CD1c-positive myeloid dendritic cell (primary cell): ENCODE results near the gene OOSP1.
"Not testable (repeated sequence)": the region's sequence is repeated elsewhere in the genome, so short reads cannot be mapped to it uniquely, and the experiment has no call there.

Experiments
- DNase-seq: peaks from one replicate; pipeline ENCODE4 v3.0.0-alpha.2; 2016; ENCODE audit errors: extremely low spot score

The OOSP1 gene

GRCh38 chr11:59938132-59938531, at the start of gene OOSP1:
Gene OOSP1, plus strand, starts transcription at chr11:59938432. Its CDS starts 23 bp downstream, at chr11:59938455.
- no peak for DNase-seq

- DNase-seq, result no peak
These were observed 46.5 kb upstream of the OOSP1 start for GRCh38 chr11:59891781-59892181.

GRCh38 chr11:59894616-59895015, 43.6 kb upstream of the OOSP1 start:
- DNase-seq, result no peak

GRCh38 chr11:59898046-59898445, 40.2 kb upstream of the OOSP1 start:
- DNase-seq, result no peak

- DNase-seq, result no peak
These were observed 39.6 kb upstream of the OOSP1 start for GRCh38 chr11:59898650-59899049.

GRCh38 chr11:59899532-59899931, 38.7 kb upstream of the OOSP1 start:
- no peak for DNase-seq

GRCh38 chr11:59900366-59901126, 37.7 kb upstream of the OOSP1 start:
- no peak for DNase-seq

- DNase-seq, result peak; percentile 19
These were observed 36.9 kb upstream of the OOSP1 start for GRCh38 chr11:59901306-59901705.

- DNase-seq, result not testable (repeated sequence)
These were observed 34.7 kb upstream of the OOSP1 start for GRCh38 chr11:59903569-59903968.

- no peak for DNase-seq
These were observed 19.8 kb upstream of the OOSP1 start for GRCh38 chr11:59918480-59918879.

GRCh38 chr11:59918987-59919589, 19.1 kb upstream of the OOSP1 start:
- peak; percentile 49 for DNase-seq

- DNase-seq, result no peak
These were observed 14.4 kb upstream of the OOSP1 start for GRCh38 chr11:59923813-59924212.

- DNase-seq, result no peak
These were observed 6.5 kb upstream of the OOSP1 start for GRCh38 chr11:59931688-59932087.

GRCh38 chr11:59938718-59939117, 486 bp downstream of the OOSP1 start:
- no peak for DNase-seq

- no peak for DNase-seq
These were observed 1.2 kb downstream of the OOSP1 start for GRCh38 chr11:59939482-59939881.

GRCh38 chr11:59941091-59941490, 2.9 kb downstream of the OOSP1 start:
- no peak for DNase-seq

GRCh38 chr11:59943997-59944714, 5.9 kb downstream of the OOSP1 start:
- DNase-seq, result no peak

GRCh38 chr11:59944720-59945119, 6.5 kb downstream of the OOSP1 start:
- no peak for DNase-seq

- no peak for DNase-seq
These were observed 15.4 kb downstream of the OOSP1 start for GRCh38 chr11:59953463-59954218.

- no peak for DNase-seq
These were observed 16.1 kb downstream of the OOSP1 start for GRCh38 chr11:59954219-59954847.

- DNase-seq, result no peak
These were observed 18.9 kb downstream of the OOSP1 start for GRCh38 chr11:59957094-59957493.
